Endothelial cell (in vitro differentiated cells): ENCODE data around the gene PSMD2. TPM values are rescaled to one million over a fixed set of nuclear protein-coding genes. Genes with fewer than 3 reads are reported as not detected.

Experiments used
- DNase-seq: peaks from one replicate; pipeline ENCODE4 v3.0.0; 2021; ENCODE audit warnings: low spot score
- H3K27ac Mint-ChIP-seq: one replicate; pipeline ENCODE4 v1.8.0; 2021; ENCODE audit warnings: mixed read lengths, inconsistent platforms; ENCODE audit not compliant: unreplicated experiment
- H3K27me3 Mint-ChIP-seq: one replicate; pipeline ENCODE4 v1.8.0; 2021; ENCODE audit warnings: mild to moderate bottlenecking, moderate library complexity, mixed read lengths, inconsistent platforms; ENCODE audit not compliant: unreplicated experiment
- H3K36me3 Mint-ChIP-seq: one replicate; pipeline ENCODE4 v1.8.0; 2021; ENCODE audit warnings: mild to moderate bottlenecking, low read depth, mixed read lengths, inconsistent platforms; ENCODE audit not compliant: unreplicated experiment
- H3K4me1 Mint-ChIP-seq: one replicate; pipeline ENCODE4 v1.8.0; 2021; ENCODE audit warnings: mild to moderate bottlenecking, mixed read lengths, inconsistent platforms; ENCODE audit not compliant: unreplicated experiment
- H3K4me3 Mint-ChIP-seq: one replicate; pipeline ENCODE4 v1.8.0; 2021; ENCODE audit warnings: mild to moderate bottlenecking, mixed read lengths, inconsistent platforms; ENCODE audit not compliant: unreplicated experiment
- H3K9me3 Mint-ChIP-seq: one replicate; pipeline ENCODE4 v1.8.0; 2021; ENCODE audit warnings: mixed read lengths, inconsistent platforms; ENCODE audit not compliant: unreplicated experiment
- total RNA-seq: library from RNA; stranded (reverse); fragmentation: NEBNext Ultra II Directional; extraction: Animal tissue kit (Norgen Biotek cat#: 25700); gene quantifications from one replicate; pipeline ENCODE4 v1.2.1, GENCODE V29; 2021; ENCODE audit not compliant: unreplicated experiment
- TF ChIP-seq, protein P1 (sequence below): fragments of 200-600 bp; sonication (generic); IDR thresholded peaks from one replicate; pipeline ENCODE4 v1.5.0; 2021; ENCODE audit warnings: antibody characterized with exemption; ENCODE audit not compliant: unreplicated experiment

PSMD2 gene
- total RNA-seq, 1 donor from 2014 or later: 292 TPM

GRCh38 chr3:184305577-184305976 lies 6.5 kb downstream of the PSMD2 start:
- Mint-ChIP-seq H3K4me1 (peaks cover 15% of the 10 kb centered on the region), H3K4me3 (no peak overlapping the region), H3K27me3 (peaks cover 6% of the 10 kb centered on the region), H3K27ac (no peak overlapping the region), H3K36me3 (peaks cover 74% of the 10 kb centered on the region), H3K9me3 (no peaks in the 10 kb centered on the region)
- no peak for DNase-seq
- TF ChIP-seq, protein P1, sequence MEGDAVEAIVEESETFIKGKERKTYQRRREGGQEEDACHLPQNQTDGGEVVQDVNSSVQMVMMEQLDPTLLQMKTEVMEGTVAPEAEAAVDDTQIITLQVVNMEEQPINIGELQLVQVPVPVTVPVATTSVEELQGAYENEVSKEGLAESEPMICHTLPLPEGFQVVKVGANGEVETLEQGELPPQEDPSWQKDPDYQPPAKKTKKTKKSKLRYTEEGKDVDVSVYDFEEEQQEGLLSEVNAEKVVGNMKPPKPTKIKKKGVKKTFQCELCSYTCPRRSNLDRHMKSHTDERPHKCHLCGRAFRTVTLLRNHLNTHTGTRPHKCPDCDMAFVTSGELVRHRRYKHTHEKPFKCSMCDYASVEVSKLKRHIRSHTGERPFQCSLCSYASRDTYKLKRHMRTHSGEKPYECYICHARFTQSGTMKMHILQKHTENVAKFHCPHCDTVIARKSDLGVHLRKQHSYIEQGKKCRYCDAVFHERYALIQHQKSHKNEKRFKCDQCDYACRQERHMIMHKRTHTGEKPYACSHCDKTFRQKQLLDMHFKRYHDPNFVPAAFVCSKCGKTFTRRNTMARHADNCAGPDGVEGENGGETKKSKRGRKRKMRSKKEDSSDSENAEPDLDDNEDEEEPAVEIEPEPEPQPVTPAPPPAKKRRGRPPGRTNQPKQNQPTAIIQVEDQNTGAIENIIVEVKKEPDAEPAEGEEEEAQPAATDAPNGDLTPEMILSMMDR: no peak

DNA sequence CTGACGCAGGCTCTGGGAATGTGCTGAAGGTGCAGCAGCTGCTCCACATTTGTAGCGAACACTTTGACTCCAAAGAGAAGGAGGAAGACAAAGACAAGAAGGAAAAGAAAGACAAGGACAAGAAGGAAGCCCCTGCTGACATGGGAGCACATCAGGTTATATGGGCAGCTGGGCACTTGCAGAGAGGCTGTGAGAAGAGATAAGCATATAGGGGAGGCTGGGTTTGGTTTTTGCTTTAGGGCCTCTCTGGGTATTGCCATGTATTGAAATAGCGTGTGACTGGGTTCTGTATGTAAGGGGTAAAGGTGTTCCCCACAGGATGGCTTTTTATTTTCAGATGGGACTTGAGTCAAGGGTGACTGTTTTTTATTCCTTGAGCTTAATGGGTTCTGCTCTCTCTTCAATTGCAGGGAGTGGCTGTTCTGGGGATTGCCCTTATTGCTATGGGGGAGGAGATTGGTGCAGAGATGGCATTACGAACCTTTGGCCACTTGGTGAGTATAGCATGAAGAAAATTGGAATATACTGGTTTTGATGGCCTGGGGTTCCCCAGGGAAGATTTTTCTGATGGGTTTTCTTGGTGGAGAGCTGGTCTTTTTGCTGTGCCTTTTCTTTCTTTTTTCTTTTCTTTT lies 7.4 kb downstream of the PSMD2 start:
- peaks cover 14% of the 10 kb centered on the region for H3K4me1 Mint-ChIP-seq
- no peak for DNase-seq

GRCh38 chr3:184307915-184308314 lies 8.9 kb downstream of the PSMD2 start:
- Mint-ChIP-seq H3K27me3 (peaks cover 6% of the 10 kb centered on the region), H3K9me3 (no peaks in the 10 kb centered on the region), H3K4me3 (peak overlapping the region; percentile 48), H3K36me3 (peaks cover 58% of the 10 kb centered on the region), H3K4me1 (peaks cover 14% of the 10 kb centered on the region), H3K27ac (peak overlapping the region; percentile 64)
- DNase-seq: no peak
- TF ChIP-seq, protein P1: no peak

More for the DNA sequence above, 7.4 kb downstream of the PSMD2 start:
- peaks cover 72% of the 10 kb centered on the region for H3K36me3 Mint-ChIP-seq
- TF ChIP-seq, protein P1: no peak
- peak overlapping the region; percentile 47 for H3K4me3 Mint-ChIP-seq
- H3K9me3 Mint-ChIP-seq: no peaks in the 10 kb centered on the region
- H3K27ac Mint-ChIP-seq: no peak overlapping the region
- peaks cover 6% of the 10 kb centered on the region for H3K27me3 Mint-ChIP-seq

DNA sequence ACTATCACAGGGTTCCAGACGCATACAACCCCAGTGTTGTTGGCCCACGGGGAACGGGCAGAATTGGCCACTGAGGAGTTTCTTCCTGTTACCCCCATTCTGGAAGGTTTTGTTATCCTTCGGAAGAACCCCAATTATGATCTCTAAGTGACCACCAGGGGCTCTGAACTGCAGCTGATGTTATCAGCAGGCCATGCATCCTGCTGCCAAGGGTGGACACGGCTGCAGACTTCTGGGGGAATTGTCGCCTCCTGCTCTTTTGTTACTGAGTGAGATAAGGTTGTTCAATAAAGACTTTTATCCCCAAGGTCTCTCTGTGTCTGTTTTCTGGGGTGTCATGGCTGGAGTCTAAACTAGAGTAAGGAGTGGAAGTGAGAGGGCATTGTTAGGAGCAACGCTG lies 9.7 kb downstream of the PSMD2 start:
- Mint-ChIP-seq H3K4me1 (peaks cover 14% of the 10 kb centered on the region), H3K36me3 (peaks cover 52% of the 10 kb centered on the region), H3K9me3 (no peaks in the 10 kb centered on the region), H3K27me3 (peaks cover 6% of the 10 kb centered on the region), H3K4me3 (no peak overlapping the region), H3K27ac (peak overlapping the region; percentile 79)
- TF ChIP-seq, protein P1: no peak
- no peak for DNase-seq

GRCh38 chr3:184311633-184312032 lies 12.6 kb downstream of the PSMD2 start:
- Mint-ChIP-seq H3K4me3 (no peak overlapping the region), H3K27ac (no peak overlapping the region), H3K36me3 (peaks cover 33% of the 10 kb centered on the region), H3K27me3 (peaks cover 5% of the 10 kb centered on the region), H3K4me1 (peaks cover 21% of the 10 kb centered on the region), H3K9me3 (no peaks in the 10 kb centered on the region)
- TF ChIP-seq, protein P1: no peak
- no peak for DNase-seq
